PC-9 (cell line): ENCODE results near the gene SLX1A.
"Not testable (repeated sequence)": the region's sequence is repeated elsewhere in the genome, so short reads cannot be mapped to it uniquely, and the experiment has no call there.

ENCODE experiments used
- EZH2 ChIP-seq: fragments of 200-600 bp; sonication (generic); IDR thresholded peaks from 2 replicates; pipeline ENCODE4 v1.8.0; 2017; ENCODE audit warnings: antibody characterized with exemption, low read depth
- TF ChIP-seq, protein P1 (sequence below): fragments of 200-600 bp; sonication (generic); conservative IDR thresholded peaks from 2 replicates; pipeline ENCODE4 v1.6.1; 2017; ENCODE audit warnings: mixed run types, antibody characterized with exemption, mild to moderate bottlenecking, moderate library complexity

DNA sequence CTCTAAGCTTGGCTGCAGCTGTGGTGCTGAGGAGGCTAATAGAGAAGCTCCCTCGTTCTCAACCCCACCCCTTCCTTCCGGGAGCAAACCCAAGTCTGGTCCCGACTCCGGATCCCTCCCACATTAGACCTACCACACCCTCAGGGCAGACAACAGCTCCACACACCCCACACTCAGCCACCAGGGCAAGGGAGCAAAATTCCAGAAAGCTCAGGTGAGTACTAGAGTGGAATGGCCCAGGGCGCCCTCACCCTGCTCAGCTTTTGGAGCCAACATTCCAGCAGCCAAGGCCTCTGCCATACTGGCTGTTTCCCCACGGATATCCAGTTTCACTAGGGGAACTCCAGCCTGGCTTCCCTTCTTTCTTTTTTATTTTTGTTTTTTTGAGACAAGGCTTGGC lies 15.4 kb downstream of the SLX1A start:
- TF ChIP-seq, protein P1, sequence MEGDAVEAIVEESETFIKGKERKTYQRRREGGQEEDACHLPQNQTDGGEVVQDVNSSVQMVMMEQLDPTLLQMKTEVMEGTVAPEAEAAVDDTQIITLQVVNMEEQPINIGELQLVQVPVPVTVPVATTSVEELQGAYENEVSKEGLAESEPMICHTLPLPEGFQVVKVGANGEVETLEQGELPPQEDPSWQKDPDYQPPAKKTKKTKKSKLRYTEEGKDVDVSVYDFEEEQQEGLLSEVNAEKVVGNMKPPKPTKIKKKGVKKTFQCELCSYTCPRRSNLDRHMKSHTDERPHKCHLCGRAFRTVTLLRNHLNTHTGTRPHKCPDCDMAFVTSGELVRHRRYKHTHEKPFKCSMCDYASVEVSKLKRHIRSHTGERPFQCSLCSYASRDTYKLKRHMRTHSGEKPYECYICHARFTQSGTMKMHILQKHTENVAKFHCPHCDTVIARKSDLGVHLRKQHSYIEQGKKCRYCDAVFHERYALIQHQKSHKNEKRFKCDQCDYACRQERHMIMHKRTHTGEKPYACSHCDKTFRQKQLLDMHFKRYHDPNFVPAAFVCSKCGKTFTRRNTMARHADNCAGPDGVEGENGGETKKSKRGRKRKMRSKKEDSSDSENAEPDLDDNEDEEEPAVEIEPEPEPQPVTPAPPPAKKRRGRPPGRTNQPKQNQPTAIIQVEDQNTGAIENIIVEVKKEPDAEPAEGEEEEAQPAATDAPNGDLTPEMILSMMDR: not testable (repeated sequence)
- not testable (repeated sequence) for TF ChIP-seq EZH2
